Central memory CD4-positive, alpha-beta T cell (primary cell): ENCODE measurements around the gene CRELD2.

Source experiments
- DNase-seq: peaks from one replicate; pipeline ENCODE4 v3.0.0; 2022

CRELD2 gene

DNA sequence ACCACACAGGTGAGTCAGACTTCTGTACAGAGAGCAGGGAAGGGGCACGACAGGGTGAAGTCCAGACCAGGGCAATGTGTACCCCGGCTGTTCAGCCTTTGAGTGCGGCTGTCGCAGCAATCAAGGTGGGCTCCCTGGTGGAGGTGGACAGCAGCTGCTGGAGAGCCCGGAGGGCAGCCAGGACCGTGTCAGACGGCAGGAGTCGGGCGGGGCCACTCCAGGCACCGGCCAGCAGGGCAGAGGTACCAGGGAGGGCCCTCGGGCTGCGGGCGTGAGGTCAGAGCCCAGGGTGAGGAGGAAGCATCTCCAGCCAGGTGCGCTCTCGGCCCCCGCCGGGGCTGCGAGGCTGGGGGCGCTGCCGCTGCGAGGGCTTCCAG lies 41.3 kb downstream of the CRELD2 start:
- DNase-seq = no peak

DNA sequence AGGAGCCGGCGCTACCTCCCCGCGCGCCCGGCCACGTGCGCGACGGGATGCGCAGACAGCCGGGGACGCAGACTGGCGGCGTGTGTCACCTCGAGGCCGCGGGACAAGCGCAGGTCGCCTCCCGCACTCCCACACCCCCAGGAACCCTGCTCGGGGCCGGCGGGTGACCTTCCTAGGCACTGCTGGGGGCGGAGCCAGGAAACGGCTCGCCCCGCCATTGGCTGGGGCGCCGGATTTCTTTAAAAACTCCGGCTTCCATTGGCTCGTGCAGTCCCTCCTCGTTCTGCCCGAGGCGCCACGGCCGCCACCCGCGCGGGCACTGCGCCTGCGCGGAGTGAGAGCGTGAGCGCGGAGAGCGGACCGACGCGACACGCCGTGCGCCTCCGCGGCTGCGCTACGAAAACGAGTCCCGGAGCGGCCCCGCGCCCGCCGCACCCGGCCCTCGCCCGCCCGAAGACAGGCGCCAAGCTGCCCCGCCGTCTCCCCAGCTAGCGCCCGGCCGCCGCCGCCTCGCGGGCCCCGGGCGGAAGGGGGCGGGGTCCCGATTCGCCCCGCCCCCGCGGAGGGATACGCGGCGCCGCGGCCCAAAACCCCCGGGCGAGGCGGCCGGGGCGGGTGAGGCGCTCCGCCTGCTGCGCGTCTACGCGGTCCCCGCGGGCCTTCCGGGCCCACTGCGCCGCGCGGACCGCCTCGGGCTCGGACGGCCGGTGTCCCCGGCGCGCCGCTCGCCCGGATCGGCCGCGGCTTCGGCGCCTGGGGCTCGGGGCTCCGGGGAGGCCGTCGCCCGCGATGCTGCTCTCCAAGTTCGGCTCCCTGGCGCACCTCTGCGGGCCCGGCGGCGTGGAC lies 41.9 kb downstream of the CRELD2 start, which contains the start of gene PIM3:
PIM3 (plus strand) TSS at position 614 of the 846 bp plus-strand sequence; CDS start at position 790, 176 bp downstream.
- peak; percentile 93 for DNase-seq

DNA sequence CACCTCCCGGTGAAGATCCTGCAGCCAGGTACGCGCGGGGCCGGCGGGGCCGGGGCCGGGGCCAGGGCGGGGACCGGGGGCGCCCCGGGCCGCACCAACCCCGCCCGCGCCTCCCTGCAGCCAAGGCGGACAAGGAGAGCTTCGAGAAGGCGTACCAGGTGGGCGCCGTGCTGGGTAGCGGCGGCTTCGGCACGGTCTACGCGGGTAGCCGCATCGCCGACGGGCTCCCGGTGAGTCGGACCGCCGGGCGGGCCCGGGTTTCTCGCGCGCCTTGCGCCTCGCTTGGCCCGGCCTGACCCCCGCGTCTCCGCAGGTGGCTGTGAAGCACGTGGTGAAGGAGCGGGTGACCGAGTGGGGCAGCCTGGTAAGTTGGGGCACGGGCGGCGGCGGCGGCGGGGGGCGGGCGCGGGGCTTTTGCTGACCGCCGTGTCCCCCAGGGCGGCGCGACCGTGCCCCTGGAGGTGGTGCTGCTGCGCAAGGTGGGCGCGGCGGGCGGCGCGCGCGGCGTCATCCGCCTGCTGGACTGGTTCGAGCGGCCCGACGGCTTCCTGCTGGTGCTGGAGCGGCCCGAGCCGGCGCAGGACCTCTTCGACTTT lies 42.7 kb downstream of the CRELD2 start:
- no peak for DNase-seq

DNA sequence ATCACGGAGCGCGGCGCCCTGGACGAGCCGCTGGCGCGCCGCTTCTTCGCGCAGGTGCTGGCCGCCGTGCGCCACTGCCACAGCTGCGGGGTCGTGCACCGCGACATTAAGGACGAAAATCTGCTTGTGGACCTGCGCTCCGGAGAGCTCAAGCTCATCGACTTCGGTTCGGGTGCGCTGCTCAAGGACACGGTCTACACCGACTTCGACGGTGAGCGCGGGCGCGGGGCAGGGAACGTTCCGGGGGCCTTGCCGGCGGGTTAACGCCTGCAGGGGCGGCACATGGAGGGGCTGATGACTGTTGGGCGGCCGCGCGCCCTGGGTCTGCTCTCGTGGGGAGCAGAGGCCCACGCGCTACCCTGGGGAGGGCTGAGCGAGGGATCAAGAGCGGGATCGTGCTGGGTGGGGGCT lies 43.2 kb downstream of the CRELD2 start:
- no peak for DNase-seq

DNA sequence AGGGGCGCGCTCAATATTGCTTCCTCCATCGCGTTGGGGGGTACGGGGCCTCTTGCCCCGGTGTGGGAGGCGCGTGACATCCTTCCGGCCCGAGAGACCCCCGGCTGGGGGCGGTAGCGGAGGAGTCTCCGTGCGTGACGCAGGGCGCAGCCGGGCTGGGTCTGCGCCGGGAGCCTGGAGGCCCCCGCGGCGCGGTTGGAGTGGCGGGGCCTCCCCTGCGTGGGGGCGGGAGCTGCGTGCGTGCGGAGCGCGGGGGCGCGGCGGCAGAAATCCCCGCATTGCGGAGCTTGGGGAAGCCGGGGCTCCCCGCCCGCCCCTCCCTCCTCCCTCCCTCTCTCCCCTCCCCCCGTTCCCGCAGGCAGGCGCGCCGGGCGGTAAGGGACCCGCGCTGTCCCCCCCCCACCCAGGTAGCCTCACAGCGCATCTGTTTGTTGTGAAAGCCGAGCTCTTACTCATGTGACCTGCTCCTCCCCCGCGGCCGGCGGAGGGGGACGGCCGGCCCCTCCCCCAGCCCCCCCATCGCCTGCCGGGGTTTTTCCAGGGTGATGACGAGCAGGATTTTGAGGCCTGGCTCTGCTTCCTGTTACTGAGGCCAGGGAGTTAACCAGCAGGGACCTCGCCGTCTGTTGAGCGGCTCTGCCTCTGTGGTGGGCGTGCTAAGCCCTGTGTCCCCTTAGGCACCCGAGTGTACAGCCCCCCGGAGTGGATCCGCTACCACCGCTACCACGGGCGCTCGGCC lies 43.7 kb downstream of the CRELD2 start:
- peak; percentile 79 for DNase-seq

DNA sequence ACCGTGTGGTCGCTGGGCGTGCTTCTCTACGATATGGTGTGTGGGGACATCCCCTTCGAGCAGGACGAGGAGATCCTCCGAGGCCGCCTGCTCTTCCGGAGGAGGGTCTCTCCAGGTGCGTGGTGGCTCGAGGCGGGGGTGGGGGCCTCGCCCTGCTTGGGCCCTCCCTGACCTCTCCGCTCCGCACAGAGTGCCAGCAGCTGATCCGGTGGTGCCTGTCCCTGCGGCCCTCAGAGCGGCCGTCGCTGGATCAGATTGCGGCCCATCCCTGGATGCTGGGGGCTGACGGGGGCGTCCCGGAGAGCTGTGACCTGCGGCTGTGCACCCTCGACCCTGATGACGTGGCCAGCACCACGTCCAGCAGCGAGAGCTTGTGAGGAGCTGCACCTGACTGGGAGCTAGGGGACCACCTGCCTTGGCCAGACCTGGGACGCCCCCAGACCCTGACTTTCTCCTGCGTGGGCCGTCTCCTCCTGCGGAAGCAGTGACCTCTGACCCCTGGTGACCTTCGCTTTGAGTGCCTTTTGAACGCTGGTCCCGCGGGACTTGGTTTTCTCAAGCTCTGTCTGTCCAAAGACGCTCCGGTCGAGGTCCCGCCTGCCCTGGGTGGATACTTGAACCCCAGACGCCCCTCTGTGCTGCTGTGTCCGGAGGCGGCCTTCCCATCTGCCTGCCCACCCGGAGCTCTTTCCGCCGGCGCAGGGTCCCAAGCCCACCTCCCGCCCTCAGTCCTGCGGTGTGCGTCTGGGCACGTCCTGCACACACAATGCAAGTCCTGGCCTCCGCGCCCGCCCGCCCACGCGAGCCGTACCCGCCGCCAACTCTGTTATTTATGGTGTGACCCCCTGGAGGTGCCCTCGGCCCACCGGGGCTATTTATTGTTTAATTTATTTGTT lies 44.6 kb downstream of the CRELD2 start:
- no peak for DNase-seq

DNA sequence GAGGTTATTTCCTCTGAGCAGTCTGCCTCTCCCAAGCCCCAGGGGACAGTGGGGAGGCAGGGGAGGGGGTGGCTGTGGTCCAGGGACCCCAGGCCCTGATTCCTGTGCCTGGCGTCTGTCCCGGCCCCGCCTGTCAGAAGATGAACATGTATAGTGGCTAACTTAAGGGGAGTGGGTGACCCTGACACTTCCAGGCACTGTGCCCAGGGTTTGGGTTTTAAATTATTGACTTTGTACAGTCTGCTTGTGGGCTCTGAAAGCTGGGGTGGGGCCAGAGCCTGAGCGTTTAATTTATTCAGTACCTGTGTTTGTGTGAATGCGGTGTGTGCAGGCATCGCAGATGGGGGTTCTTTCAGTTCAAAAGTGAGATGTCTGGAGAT lies 45.2 kb downstream of the CRELD2 start:
- no peak for DNase-seq

DNA sequence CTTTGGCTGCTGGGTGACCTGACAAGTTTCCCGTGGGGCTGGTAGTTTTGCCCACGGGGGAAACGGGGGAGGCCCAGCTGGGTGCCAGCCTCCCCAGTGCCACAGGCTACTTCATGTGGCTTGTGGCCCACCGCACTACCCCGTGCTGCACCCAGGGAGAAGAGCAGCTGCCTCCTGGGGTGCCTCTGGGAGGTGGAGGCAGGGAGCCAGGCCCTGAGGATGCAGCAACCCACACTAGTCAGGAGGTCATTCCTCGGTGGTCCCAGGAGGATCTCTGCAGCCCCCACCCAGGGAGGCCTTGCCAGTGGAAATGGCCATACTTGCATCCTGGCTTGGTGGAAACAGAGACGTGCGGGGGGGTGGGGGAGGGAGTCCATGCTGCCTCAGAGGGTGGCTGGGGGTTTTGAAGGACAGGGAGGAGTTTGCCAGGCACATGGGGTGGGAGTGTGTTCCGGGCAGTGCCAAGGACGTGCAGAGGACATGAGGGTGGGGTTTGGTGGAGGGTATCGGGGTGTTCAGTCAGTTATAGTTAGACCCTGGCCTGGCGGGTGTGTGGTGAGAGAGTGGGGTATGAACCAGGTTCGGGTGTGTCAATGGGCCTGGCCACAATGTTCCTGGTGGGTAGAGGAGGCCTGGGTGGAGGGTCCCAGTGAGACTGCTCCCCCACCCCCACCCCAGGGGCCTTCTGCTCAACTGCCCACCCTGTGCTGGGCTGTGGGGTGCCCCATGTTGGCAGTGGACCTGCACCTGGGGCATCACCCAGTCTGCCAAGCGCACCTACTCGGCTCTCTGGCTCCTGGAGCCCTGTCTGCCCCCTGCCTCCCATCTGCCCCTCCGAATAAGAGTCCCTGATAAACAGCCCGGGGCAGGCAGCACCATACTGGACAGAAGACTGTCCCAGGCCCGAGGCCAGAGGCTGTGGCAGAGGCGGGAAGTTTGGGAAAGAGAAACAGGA lies 46.0 kb downstream of the CRELD2 start:
- DNase-seq = peak; percentile 46

DNA sequence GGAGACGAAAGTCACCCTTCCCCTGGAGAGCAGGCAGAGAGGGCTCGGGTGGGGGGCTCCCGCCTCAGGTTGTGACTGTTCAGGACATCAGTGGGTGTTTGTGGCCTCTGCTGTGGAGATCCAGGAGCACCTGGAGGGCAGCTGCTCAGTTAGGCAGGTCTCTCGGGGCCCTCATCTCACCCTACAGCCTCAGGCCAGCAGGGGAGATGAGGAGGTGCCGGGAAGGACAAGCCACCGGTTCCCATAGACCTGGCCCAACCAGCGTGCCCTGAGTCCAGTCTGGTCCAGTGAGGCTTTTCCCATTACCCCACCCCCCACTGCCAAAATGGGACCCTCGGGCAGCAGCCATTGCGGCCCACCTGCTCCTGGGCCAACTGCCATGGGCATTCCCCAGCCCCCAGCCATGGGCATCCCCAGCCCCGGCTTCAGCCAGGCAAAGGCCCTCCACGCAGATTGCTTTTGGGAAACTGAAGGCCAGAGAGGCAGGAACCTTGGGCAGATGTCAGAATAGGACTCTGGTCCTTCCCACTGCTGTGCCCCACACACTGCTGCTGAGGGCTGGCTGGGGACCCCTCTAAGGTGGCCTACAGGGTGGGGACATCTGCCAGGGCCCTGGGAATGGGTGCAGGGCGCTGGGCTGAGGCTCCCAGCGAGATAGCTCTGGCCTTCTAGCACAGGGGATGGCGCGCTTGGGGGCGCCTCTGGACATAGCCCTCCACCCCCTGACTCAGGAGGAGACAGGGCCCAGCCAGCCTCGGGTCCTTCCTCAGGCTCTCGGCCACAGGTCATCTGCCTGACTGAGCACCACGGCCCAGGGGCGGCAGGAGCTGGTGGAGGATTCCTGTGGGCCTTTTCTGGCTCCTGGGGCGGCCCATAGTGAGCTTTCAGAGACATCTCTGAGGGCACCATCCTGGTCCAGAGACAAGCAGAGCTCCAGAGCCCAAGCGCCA lies 46.9 kb downstream of the CRELD2 start:
- no peak for DNase-seq

DNA sequence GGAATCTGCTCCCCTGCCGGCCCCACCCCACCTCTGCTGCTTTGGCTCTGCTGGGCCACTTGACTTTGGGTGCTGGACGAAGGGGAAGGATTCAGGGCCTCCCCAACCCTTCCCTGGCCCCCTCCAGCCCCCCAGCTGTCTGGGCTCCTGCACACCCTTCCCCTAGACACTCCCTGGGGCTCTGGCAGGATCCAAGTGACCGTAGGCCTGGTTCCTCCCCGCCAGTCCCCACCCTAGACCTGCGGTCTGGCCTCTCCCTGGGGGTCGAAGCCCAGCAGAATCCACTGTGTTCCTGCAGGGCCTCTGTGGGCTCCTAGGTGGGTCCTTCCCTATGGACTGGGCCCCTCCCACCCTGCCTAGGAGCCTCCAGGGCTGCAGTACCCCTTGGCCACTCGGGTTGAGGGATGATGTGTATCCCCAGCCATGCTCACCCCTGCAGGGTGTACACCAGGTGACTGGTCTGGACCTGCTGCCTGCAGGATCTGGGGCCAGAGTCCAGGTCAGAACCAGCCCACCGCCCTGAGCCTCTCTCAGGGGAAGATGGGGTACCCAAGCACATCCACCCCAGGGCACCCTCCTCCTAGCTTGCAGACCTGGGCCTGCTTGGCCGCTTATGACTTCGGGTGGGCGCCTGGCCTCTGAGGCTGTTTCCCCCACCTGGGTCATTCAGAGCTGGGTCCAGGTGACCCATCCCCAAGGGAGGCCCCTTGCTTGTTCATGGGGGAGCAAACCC lies 47.8 kb downstream of the CRELD2 start:
- no peak for DNase-seq

DNA sequence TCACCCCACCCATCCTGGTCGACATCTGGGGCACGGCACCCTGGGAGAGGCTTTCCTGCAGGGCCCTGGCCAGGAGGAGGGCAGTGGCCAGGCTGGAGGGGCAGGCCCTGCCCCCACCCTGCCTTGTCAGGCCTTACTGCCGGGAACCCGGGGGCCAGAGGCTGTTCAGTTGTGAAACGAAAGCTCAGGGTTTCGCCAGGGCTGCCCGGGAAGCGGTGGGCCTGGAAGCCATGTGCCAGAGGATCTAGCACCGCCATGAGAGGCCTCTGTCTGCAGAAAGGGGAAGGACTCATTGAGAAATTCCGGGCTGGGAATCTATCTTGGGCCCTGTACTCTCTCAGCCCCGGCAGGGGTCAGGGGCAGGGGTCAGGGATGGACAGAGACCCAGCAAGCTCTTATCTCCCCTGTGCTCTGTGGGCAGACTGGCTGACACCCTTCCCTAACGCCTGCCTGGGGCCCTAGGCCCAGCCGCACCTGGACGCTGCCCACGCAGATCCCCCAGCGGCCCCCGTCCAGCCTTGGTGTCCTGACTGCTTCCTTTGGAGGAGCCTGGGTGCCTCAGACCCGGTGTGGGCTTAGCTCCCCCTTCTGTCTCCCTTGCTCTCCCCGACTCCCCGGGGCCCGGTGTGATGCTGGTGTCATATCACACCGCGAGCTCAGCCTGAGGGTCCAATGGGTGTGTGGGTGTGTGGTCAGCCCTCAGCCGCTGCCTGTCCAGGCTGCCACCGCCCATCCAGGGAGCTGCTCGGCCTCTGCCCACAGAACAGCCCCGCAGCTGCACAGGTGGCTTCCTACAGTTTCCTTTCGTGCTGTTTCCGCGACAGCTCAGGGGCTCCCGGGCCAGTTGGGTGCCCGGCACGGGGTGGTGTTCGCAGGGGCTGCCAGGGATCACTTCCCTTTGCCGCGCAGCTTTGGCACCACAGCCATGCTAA lies 48.6 kb downstream of the CRELD2 start:
- no peak for DNase-seq

DNA sequence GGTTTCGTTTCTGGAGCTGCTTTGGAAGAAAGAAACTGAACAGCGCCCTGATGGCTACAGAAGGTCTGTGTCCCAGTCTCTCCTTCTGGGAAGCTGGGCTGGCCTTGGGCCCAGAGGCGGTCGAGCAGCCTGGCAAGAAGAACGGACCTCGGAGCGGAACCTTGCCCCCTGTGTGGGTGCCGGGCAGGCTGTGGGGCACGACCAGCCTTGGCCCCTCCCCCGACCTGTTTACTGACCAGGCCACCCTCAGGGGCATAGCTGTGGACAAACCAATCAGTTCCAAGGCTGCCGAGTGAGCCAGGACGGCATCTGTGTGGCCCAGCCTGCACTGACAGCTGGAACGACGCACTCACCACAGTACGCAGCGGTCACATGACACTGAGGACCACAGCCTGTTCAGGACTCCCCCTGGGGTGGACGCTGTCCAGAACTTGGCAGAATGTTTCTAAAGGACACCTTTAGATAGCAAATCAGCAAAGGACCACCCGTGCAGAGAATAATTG lies 49.3 kb downstream of the CRELD2 start:
- no peak for DNase-seq

DNA sequence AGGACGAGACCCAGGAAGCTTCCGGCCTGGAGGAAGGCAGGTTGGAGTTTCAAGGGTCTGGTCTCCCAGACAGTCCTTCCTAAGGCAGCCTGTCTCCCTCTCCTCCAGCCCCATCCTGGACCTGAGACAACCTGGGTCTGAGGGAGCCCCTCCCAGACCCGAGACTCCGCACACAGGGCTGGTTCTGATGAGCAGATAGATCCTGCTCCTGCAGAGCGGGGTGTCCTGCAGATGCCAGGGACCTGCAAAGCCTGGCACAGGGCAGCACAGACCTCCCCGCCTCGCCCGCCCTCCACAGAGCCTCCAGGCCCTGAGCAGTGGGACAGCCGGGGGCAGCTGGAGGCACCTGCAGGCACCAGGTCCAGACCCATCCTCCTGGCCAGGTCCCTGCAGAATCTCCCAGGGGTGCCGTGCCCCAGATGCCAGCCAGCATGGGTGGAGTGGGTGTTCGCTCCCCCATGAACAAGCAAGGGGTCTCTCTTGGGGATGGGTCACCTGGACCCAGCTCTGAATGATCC lies 49.9 kb downstream of the CRELD2 start:
- no peak for DNase-seq

DNA sequence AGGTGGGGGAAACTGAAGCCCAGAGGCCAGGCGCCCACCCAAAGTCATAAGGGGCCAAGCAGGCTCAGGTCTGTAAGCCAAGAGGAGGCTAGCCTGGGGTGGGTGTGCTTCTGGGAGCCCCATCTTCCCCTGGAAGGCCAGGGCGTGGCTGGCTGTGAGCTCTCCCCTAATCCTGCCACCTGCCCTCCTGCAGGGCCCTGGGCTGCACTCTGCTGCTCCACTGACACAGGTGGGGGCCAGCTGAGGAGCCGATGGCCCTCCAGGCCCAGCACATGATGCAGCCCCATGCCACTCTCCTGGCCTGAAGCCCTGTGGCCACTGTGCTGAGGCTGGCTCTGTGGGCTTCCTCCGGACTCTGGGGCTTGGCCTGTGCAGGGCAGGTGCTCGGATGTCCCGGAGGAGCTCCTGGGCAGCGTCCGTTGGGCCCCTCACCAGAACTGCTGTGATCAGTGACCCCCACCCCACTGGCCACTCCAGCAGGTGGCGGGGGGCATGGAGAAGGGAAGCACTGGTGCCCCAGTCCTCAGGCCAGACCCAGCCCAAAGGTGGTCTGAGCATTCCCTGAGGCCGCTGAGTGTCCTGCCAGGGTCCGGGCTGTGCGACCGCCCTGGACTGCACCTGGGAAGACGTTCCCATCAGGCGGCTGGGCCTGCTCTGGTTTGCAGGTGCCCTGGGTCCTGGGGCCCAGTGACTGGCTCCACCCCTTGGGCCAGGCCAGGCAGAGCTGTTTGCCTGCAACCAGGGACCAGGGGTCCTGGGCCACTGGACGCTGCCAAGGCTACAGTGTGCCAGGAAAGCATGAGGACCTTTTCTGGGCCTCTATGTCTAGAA lies 50.6 kb downstream of the CRELD2 start:
- no peak for DNase-seq

DNA sequence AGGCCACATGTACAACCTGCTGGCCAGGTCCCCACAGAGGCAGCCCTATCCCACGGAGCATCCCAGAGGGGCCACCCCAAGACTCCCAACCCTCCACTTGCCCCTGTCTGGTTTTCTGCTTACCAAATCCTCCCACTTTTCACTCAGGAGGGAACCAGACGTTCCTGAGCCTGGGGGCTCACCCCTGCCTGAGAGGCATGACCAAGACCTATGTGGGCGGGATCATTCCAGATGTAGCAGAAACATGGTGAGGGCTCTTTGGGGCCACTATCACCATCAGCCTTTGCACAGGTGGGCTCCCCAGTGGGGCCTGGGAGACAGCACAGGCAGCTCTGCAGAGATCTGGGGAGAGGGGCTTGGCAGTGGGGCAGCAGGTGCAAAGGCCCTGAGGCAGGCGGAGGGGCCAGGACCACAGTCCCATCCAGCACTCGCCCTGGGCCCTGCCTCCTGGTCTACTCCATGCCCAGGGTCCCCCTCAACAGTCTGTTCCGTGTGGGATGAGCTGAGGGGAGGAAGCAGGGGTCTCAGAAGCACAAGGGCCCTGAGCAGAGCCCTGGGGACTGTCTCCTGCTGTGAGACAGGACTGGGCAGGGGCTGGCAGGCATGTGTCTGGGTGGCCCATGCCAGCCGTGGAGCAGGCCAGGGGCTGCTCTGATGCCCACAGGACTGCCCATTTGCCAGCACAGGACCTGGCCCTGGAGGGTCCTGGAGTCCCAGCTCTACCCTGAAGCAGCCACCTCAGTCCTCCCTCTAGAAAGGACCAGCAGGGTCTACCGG lies 51.5 kb downstream of the CRELD2 start:
- no peak for DNase-seq
